ENCODE data around the gene VANGL2.
A peak's percentile ranks its signal among the peaks of the same experiment; 100 is the strongest.

The VANGL2 gene

GRCh38 chr1:160455153-160455517 is 54.8 kb downstream of the VANGL2 start:
- Histone ChIP-seq H3K9me3 (ENCODE audit: control insufficient read depth, low read length) (no peaks in the 10 kb centered on the region), H3K36me3 (ENCODE audit: control insufficient read depth, insufficient read depth, low read length) (no peaks in the 10 kb centered on the region), H3K4me1 (ENCODE audit: control insufficient read depth, insufficient read depth, low read length, poor library complexity, severe bottlenecking) (peaks cover 7% of the 10 kb centered on the region), H3K4me3 (ENCODE audit: insufficient read depth, low read depth, low read length, poor library complexity, severe bottlenecking) (no peak overlapping the region), H3K27ac (ENCODE audit: insufficient read depth, low read length, poor library complexity, severe bottlenecking) (peak overlapping the region; percentile 3), H3K27me3 (replicated peaks; ENCODE audit: control insufficient read depth, insufficient read depth, low read length, poor library complexity, severe bottlenecking) (no peaks in the 10 kb centered on the region)
- no peak for DNase-seq

- DNase-seq: no peak
- Histone ChIP-seq H3K9me3 (ENCODE audit: control insufficient read depth, low read length) (no peaks in the 10 kb centered on the region), H3K27me3 (replicated peaks; ENCODE audit: control insufficient read depth, insufficient read depth, low read length, poor library complexity, severe bottlenecking) (no peaks in the 10 kb centered on the region), H3K27ac (ENCODE audit: insufficient read depth, low read length, poor library complexity, severe bottlenecking) (no peak overlapping the region), H3K4me3 (ENCODE audit: insufficient read depth, low read depth, low read length, poor library complexity, severe bottlenecking) (no peak overlapping the region), H3K4me1 (ENCODE audit: control insufficient read depth, insufficient read depth, low read length, poor library complexity, severe bottlenecking) (peaks cover 9% of the 10 kb centered on the region), H3K36me3 (ENCODE audit: control insufficient read depth, insufficient read depth, low read length) (no peaks in the 10 kb centered on the region)
Measured at GRCh38 chr1:160459056-160459455, 58.7 kb downstream of the VANGL2 start.

GRCh38 chr1:160459687-160460086 is 59.3 kb downstream of the VANGL2 start:
- Histone ChIP-seq H3K9me3 (ENCODE audit: control insufficient read depth, low read length) (no peaks in the 10 kb centered on the region), H3K4me3 (ENCODE audit: insufficient read depth, low read depth, low read length, poor library complexity, severe bottlenecking) (no peak overlapping the region), H3K36me3 (ENCODE audit: control insufficient read depth, insufficient read depth, low read length) (no peaks in the 10 kb centered on the region), H3K27ac (ENCODE audit: insufficient read depth, low read length, poor library complexity, severe bottlenecking) (no peak overlapping the region), H3K27me3 (replicated peaks; ENCODE audit: control insufficient read depth, insufficient read depth, low read length, poor library complexity, severe bottlenecking) (no peaks in the 10 kb centered on the region), H3K4me1 (ENCODE audit: control insufficient read depth, insufficient read depth, low read length, poor library complexity, severe bottlenecking) (peaks cover 7% of the 10 kb centered on the region)
- DNase-seq: no peak

GRCh38 chr1:160460214-160460642 is 59.9 kb downstream of the VANGL2 start:
- Histone ChIP-seq H3K27ac (ENCODE audit: insufficient read depth, low read length, poor library complexity, severe bottlenecking) (peak overlapping the region; percentile 27), H3K9me3 (ENCODE audit: control insufficient read depth, low read length) (no peaks in the 10 kb centered on the region), H3K36me3 (ENCODE audit: control insufficient read depth, insufficient read depth, low read length) (no peaks in the 10 kb centered on the region), H3K4me3 (ENCODE audit: insufficient read depth, low read depth, low read length, poor library complexity, severe bottlenecking) (peak overlapping the region; percentile 30), H3K4me1 (ENCODE audit: control insufficient read depth, insufficient read depth, low read length, poor library complexity, severe bottlenecking) (peaks cover 5% of the 10 kb centered on the region), H3K27me3 (replicated peaks; ENCODE audit: control insufficient read depth, insufficient read depth, low read length, poor library complexity, severe bottlenecking) (no peaks in the 10 kb centered on the region)
- no peak for DNase-seq

DNA sequence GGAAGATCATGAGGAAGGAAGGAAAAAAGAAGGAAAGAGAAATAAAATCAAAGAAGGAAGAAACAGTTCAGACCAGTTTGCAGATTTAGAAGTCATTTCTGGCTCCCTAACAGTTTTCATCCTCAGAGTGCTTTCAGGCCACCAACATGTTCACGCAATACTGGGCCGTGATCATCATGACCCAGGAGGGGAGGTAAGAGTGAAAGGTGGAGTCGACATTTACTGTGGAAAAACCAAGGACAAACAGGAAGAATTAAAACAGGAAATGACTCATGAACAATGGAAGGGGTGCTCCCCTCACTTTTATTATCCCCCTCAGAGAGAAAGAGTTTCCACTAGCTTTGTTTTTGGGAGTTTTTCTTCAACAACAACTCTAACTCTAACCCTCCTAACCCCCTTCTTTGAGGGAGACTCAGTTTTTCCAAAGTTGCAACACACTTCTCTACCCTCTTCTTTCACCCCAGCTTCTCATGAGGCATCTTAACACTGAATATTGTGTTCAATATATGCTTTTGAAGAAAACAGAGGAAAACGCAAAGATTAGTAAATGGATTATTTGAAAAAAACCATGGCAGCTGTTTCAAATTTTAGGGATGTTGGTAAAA is 60.4 kb downstream of the VANGL2 start:
- H3K9me3 ChIP-seq (ENCODE audit: control insufficient read depth, low read length): no peaks in the 10 kb centered on the region
- no peaks in the 10 kb centered on the region for H3K27me3 ChIP-seq (replicated peaks; ENCODE audit: control insufficient read depth, insufficient read depth, low read length, poor library complexity, severe bottlenecking)
- no peaks in the 10 kb centered on the region for H3K36me3 ChIP-seq (ENCODE audit: control insufficient read depth, insufficient read depth, low read length)
- peak overlapping the region; percentile 30 for H3K4me3 ChIP-seq (ENCODE audit: insufficient read depth, low read depth, low read length, poor library complexity, severe bottlenecking)
- DNase-seq: no peak
- peaks cover 5% of the 10 kb centered on the region for H3K4me1 ChIP-seq (ENCODE audit: control insufficient read depth, insufficient read depth, low read length, poor library complexity, severe bottlenecking)
- peak overlapping the region; percentile 27 for H3K27ac ChIP-seq (ENCODE audit: insufficient read depth, low read length, poor library complexity, severe bottlenecking)

DNA sequence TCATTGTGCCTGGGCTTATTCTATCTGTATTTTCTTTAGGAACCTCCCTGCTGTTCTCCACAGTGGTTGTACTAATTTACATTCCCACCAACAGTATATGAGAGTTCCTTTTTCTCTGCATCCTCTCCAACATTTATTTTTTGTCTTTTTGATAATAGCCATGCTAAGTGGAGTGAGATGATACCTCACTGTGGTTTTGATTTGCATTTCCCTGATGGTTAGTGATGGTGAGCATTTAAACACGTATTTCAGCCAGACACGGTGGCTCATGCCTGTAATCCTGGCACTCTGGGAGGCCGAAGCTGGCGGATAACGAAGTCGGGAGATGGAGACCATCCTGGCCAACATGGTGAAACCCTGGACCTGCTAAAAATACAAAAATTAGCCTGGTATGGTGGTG is 64.8 kb downstream of the VANGL2 start:
- Histone ChIP-seq H3K27ac (ENCODE audit: insufficient read depth, low read length, poor library complexity, severe bottlenecking) (no peak overlapping the region), H3K9me3 (ENCODE audit: control insufficient read depth, low read length) (no peaks in the 10 kb centered on the region), H3K4me1 (ENCODE audit: control insufficient read depth, insufficient read depth, low read length, poor library complexity, severe bottlenecking) (peaks cover 5% of the 10 kb centered on the region), H3K4me3 (ENCODE audit: insufficient read depth, low read depth, low read length, poor library complexity, severe bottlenecking) (no peak overlapping the region), H3K27me3 (replicated peaks; ENCODE audit: control insufficient read depth, insufficient read depth, low read length, poor library complexity, severe bottlenecking) (no peaks in the 10 kb centered on the region), H3K36me3 (ENCODE audit: control insufficient read depth, insufficient read depth, low read length) (no peaks in the 10 kb centered on the region)
- no peak for DNase-seq

DNA sequence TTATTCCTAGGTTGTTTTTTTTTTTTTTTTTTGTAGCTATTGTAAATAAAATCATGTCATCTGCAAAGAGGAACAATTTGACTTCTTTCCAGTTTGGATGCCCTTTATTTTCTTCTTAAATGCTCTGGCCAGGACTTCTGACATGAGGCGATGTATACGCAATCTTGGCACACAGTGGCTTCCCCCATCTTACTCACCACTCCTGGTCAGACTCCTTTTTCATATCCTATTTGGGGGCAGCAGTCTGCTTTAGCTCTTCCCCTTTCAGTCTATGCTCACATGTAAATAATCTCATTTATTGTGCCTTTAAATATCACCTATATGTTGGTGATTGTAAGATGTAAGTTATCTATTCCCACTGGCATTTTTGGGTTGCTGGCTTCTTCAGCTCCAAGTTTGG is 66.6 kb downstream of the VANGL2 start:
- Histone ChIP-seq H3K27ac (ENCODE audit: insufficient read depth, low read length, poor library complexity, severe bottlenecking) (no peak overlapping the region), H3K9me3 (ENCODE audit: control insufficient read depth, low read length) (no peaks in the 10 kb centered on the region), H3K27me3 (replicated peaks; ENCODE audit: control insufficient read depth, insufficient read depth, low read length, poor library complexity, severe bottlenecking) (no peaks in the 10 kb centered on the region), H3K36me3 (ENCODE audit: control insufficient read depth, insufficient read depth, low read length) (no peaks in the 10 kb centered on the region), H3K4me1 (ENCODE audit: control insufficient read depth, insufficient read depth, low read length, poor library complexity, severe bottlenecking) (no peaks in the 10 kb centered on the region), H3K4me3 (ENCODE audit: insufficient read depth, low read depth, low read length, poor library complexity, severe bottlenecking) (no peak overlapping the region)
- DNase-seq: no peak

- Histone ChIP-seq H3K27me3 (replicated peaks; ENCODE audit: control insufficient read depth, insufficient read depth, low read length, poor library complexity, severe bottlenecking) (no peaks in the 10 kb centered on the region), H3K4me1 (ENCODE audit: control insufficient read depth, insufficient read depth, low read length, poor library complexity, severe bottlenecking) (no peaks in the 10 kb centered on the region), H3K9me3 (ENCODE audit: control insufficient read depth, low read length) (no peaks in the 10 kb centered on the region), H3K27ac (ENCODE audit: insufficient read depth, low read length, poor library complexity, severe bottlenecking) (no peak overlapping the region), H3K4me3 (ENCODE audit: insufficient read depth, low read depth, low read length, poor library complexity, severe bottlenecking) (no peak overlapping the region), H3K36me3 (ENCODE audit: control insufficient read depth, insufficient read depth, low read length) (no peaks in the 10 kb centered on the region)
- no peak for DNase-seq
Measured at GRCh38 chr1:160467576-160467975, 67.2 kb downstream of the VANGL2 start.

- DNase-seq: no peak
Measured at GRCh38 chr1:160471253-160471652, 70.9 kb downstream of the VANGL2 start.

GRCh38 chr1:160472112-160472511 is 71.7 kb downstream of the VANGL2 start:
- Histone ChIP-seq H3K36me3 (ENCODE audit: control insufficient read depth, insufficient read depth, low read length) (no peaks in the 10 kb centered on the region), H3K9me3 (ENCODE audit: control insufficient read depth, low read length) (no peaks in the 10 kb centered on the region), H3K27me3 (replicated peaks; ENCODE audit: control insufficient read depth, insufficient read depth, low read length, poor library complexity, severe bottlenecking) (no peaks in the 10 kb centered on the region), H3K4me1 (ENCODE audit: control insufficient read depth, insufficient read depth, low read length, poor library complexity, severe bottlenecking) (no peaks in the 10 kb centered on the region), H3K27ac (ENCODE audit: insufficient read depth, low read length, poor library complexity, severe bottlenecking) (no peak overlapping the region), H3K4me3 (ENCODE audit: insufficient read depth, low read depth, low read length, poor library complexity, severe bottlenecking) (no peak overlapping the region)
- DNase-seq: no peak

More at GRCh38 chr1:160471253-160471652, 70.9 kb downstream of the VANGL2 start:
- H3K36me3 ChIP-seq (ENCODE audit: control insufficient read depth, insufficient read depth, low read length): no peaks in the 10 kb centered on the region
- no peak overlapping the region for H3K4me3 ChIP-seq (ENCODE audit: insufficient read depth, low read depth, low read length, poor library complexity, severe bottlenecking)
- H3K27ac ChIP-seq (ENCODE audit: insufficient read depth, low read length, poor library complexity, severe bottlenecking): no peak overlapping the region
- no peaks in the 10 kb centered on the region for H3K9me3 ChIP-seq (ENCODE audit: control insufficient read depth, low read length)
- no peaks in the 10 kb centered on the region for H3K4me1 ChIP-seq (ENCODE audit: control insufficient read depth, insufficient read depth, low read length, poor library complexity, severe bottlenecking)
- no peaks in the 10 kb centered on the region for H3K27me3 ChIP-seq (replicated peaks; ENCODE audit: control insufficient read depth, insufficient read depth, low read length, poor library complexity, severe bottlenecking)

All from effector memory CD4-positive, alpha-beta T cell (primary cell).